BLaER1 (cell line): ENCODE data around the gene GTF3C1.

ENCODE experiments used
- H3K27ac ChIP-seq: shearing (Covaris generic); formaldehyde crosslinking; 2 replicates; pipeline ENCODE4 v1.8.1; 2022
- H3K27me3 ChIP-seq: shearing (Covaris generic); formaldehyde crosslinking; 2 replicates; pipeline ENCODE4 v1.8.1; 2022
- H3K36me3 ChIP-seq: shearing (Covaris generic); formaldehyde crosslinking; 2 replicates; pipeline ENCODE4 v1.8.1; 2022
- H3K4me1 ChIP-seq: shearing (Covaris generic); formaldehyde crosslinking; 2 replicates; pipeline ENCODE4 v1.8.1; 2022
- H3K4me2 ChIP-seq: shearing (Covaris generic); formaldehyde crosslinking; 2 replicates; pipeline ENCODE4 v1.8.1; 2022
- H3K4me3 ChIP-seq: shearing (Covaris generic); formaldehyde crosslinking; 2 replicates; pipeline ENCODE4 v1.8.1; 2022
- H3K9ac ChIP-seq: shearing (Covaris generic); formaldehyde crosslinking; 2 replicates; pipeline ENCODE4 v1.8.1; 2022
- H3K9me3 ChIP-seq: shearing (Covaris generic); formaldehyde crosslinking; 2 replicates; pipeline ENCODE4 v1.8.1; 2022
- H4K20me1 ChIP-seq: shearing (Covaris generic); formaldehyde crosslinking; 2 replicates; pipeline ENCODE4 v1.8.1; 2022
- Cebpa-rat ChIP-seq: shearing (Covaris generic); IDR thresholded peaks from 2 replicates; pipeline ENCODE4 v1.8.1; 2022

Gene GTF3C1

GRCh38 chr16:27480761-27481160 lies 69.0 kb downstream of the GTF3C1 start:
- H3K27ac ChIP-seq, result no peak overlapping the region
- H3K9me3 ChIP-seq, result no peaks in the 10 kb centered on the region
- no peak overlapping the region for H3K4me2 ChIP-seq
- H3K4me3 ChIP-seq, result no peak overlapping the region
- peaks cover 98% of the 10 kb centered on the region for H3K36me3 ChIP-seq
- H3K9ac ChIP-seq, result no peak overlapping the region
- no peaks in the 10 kb centered on the region for H3K4me1 ChIP-seq
- no peak for TF ChIP-seq Cebpa-rat
- no peaks in the 10 kb centered on the region; the same call in 1 of the 2 replicates for H3K27me3 ChIP-seq
- H4K20me1 ChIP-seq, result no peaks in the 10 kb centered on the region

- H3K27me3 ChIP-seq, result no peaks in the 10 kb centered on the region; the same call in 1 of the 2 replicates
- no peaks in the 10 kb centered on the region for H3K4me1 ChIP-seq
- H3K9ac ChIP-seq, result no peak overlapping the region
- H4K20me1 ChIP-seq, result no peaks in the 10 kb centered on the region
- H3K4me2 ChIP-seq, result no peak overlapping the region
- no peak for TF ChIP-seq Cebpa-rat
- peaks cover 98% of the 10 kb centered on the region for H3K36me3 ChIP-seq
- H3K9me3 ChIP-seq, result no peaks in the 10 kb centered on the region
- no peak overlapping the region for H3K4me3 ChIP-seq
- H3K27ac ChIP-seq, result no peak overlapping the region
Observed at GRCh38 chr16:27476240-27476639, 73.5 kb downstream of the GTF3C1 start.

GRCh38 chr16:27475561-27475960 lies 74.2 kb downstream of the GTF3C1 start:
- peaks cover 98% of the 10 kb centered on the region for H3K36me3 ChIP-seq
- H3K9ac ChIP-seq, result no peak overlapping the region
- no peak overlapping the region for H3K4me3 ChIP-seq
- no peak overlapping the region for H3K4me2 ChIP-seq
- TF ChIP-seq Cebpa-rat, result no peak
- no peaks in the 10 kb centered on the region for H4K20me1 ChIP-seq
- no peaks in the 10 kb centered on the region for H3K9me3 ChIP-seq
- H3K27ac ChIP-seq, result no peak overlapping the region
- H3K27me3 ChIP-seq, result no peaks in the 10 kb centered on the region; the same call in 1 of the 2 replicates
- H3K4me1 ChIP-seq, result no peaks in the 10 kb centered on the region

- TF ChIP-seq Cebpa-rat, result no peak
- Histone ChIP-seq H4K20me1 (no peaks in the 10 kb centered on the region), H3K9ac (no peak overlapping the region; the same call in 1 of the 2 replicates), H3K9me3 (no peaks in the 10 kb centered on the region), H3K4me1 (no peaks in the 10 kb centered on the region), H3K4me2 (no peak overlapping the region), H3K36me3 (peaks cover 98% of the 10 kb centered on the region), H3K27ac (no peak overlapping the region), H3K27me3 (no peaks in the 10 kb centered on the region; the same call in 1 of the 2 replicates), H3K4me3 (no peak overlapping the region)
Observed at GRCh38 chr16:27474921-27475320, 74.8 kb downstream of the GTF3C1 start.

DNA sequence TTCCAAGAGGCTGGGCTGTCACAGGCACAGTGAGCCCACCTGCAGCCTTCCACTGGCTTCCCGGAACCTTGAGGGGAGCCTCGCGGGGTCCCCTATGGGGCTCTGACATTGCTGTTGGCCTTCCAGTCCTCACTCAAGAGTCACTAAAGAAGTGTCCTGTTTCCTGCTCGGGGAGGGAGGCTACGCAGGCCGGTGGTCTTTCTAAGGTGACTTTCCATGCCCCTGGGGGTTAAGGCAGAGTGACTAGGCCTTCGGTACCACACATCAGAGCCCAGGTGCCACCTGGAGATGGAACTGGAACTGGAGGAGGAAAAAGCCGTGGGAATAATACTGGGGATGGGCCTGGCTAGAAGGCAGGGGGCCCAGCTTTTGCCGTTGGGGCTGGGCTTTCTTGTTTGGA lies 75.7 kb downstream of the GTF3C1 start:
- no peaks in the 10 kb centered on the region for H3K9me3 ChIP-seq
- no peak overlapping the region for H3K4me3 ChIP-seq
- no peaks in the 10 kb centered on the region; the same call in 1 of the 2 replicates for H3K27me3 ChIP-seq
- no peak overlapping the region for H3K4me2 ChIP-seq
- no peak overlapping the region for H3K27ac ChIP-seq
- H4K20me1 ChIP-seq, result no peaks in the 10 kb centered on the region
- H3K4me1 ChIP-seq, result no peaks in the 10 kb centered on the region
- no peak overlapping the region for H3K9ac ChIP-seq
- no peak for TF ChIP-seq Cebpa-rat
- H3K36me3 ChIP-seq, result peaks cover 99% of the 10 kb centered on the region

DNA sequence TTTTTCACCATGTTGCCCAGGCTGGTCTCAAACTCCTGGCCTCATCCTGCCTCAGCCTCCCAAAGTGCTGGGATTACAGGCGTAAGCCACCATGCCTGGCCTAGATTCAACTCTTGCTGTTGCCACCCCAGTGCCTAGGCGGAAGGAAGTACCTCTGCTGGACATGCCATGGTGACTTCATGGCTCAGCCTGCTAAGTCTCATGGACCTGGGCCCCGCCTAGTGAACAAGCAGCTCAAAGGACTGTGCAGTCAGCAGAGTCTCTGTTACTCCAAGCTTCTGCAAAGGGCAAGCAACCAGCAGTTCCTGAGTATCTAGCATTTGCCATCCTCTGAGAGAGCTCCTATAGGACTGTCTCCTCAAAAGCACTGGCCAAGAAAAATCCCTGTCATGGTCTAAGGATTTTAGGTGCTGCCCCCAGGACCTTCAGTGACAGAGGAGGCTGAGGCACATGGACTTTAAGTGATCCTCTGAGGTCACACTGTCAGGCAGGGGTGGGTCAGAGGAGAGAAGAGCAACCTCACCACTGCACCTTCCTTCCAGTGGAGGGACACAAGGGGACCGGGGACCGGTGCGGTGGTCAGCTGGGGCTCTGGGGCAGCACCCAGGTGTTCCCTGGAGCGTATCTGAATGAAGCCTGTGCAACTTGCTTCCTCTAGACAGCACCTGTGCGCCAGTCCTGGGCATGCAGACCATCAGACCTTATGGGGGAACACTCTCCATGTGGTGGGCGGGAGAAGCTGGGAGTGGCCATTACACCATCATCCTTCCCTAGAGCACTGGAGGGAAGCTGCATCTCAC lies 76.4 kb downstream of the GTF3C1 start:
- Histone ChIP-seq H3K27ac (no peak overlapping the region), H3K4me2 (no peak overlapping the region), H3K27me3 (no peaks in the 10 kb centered on the region; the same call in 1 of the 2 replicates), H3K36me3 (peaks cover 100% of the 10 kb centered on the region), H3K4me1 (no peaks in the 10 kb centered on the region), H3K9ac (no peak overlapping the region), H4K20me1 (no peaks in the 10 kb centered on the region), H3K4me3 (no peak overlapping the region), H3K9me3 (peaks cover 5% of the 10 kb centered on the region)
- TF ChIP-seq Cebpa-rat, result no peak

GRCh38 chr16:27472091-27473020 lies 77.4 kb downstream of the GTF3C1 start:
- H3K4me2 ChIP-seq, result no peak overlapping the region
- H3K36me3 ChIP-seq, result peaks cover 100% of the 10 kb centered on the region
- H3K4me3 ChIP-seq, result no peak overlapping the region
- TF ChIP-seq Cebpa-rat, result no peak
- peaks cover 14% of the 10 kb centered on the region for H3K9me3 ChIP-seq
- no peaks in the 10 kb centered on the region; the same call in 1 of the 2 replicates for H3K27me3 ChIP-seq
- H3K9ac ChIP-seq, result no peak overlapping the region
- H4K20me1 ChIP-seq, result no peaks in the 10 kb centered on the region
- no peaks in the 10 kb centered on the region for H3K4me1 ChIP-seq
- H3K27ac ChIP-seq, result no peak overlapping the region

GRCh38 chr16:27471661-27472060 lies 78.1 kb downstream of the GTF3C1 start:
- no peak overlapping the region for H3K27ac ChIP-seq
- TF ChIP-seq Cebpa-rat, result no peak
- no peak overlapping the region for H3K4me2 ChIP-seq
- peaks cover 20% of the 10 kb centered on the region for H3K9me3 ChIP-seq
- no peak overlapping the region for H3K4me3 ChIP-seq
- H3K9ac ChIP-seq, result no peak overlapping the region
- no peaks in the 10 kb centered on the region for H4K20me1 ChIP-seq
- H3K27me3 ChIP-seq, result no peaks in the 10 kb centered on the region; the same call in 1 of the 2 replicates
- no peaks in the 10 kb centered on the region for H3K4me1 ChIP-seq
- peaks cover 100% of the 10 kb centered on the region for H3K36me3 ChIP-seq

GRCh38 chr16:27470567-27471431 lies 78.9 kb downstream of the GTF3C1 start:
- Histone ChIP-seq H3K4me1 (no peaks in the 10 kb centered on the region), H3K36me3 (peaks cover 100% of the 10 kb centered on the region), H4K20me1 (no peaks in the 10 kb centered on the region), H3K9me3 (peaks cover 20% of the 10 kb centered on the region), H3K9ac (no peak overlapping the region), H3K27me3 (no peaks in the 10 kb centered on the region; the same call in 1 of the 2 replicates), H3K4me3 (no peak overlapping the region), H3K27ac (no peak overlapping the region), H3K4me2 (no peak overlapping the region)
- TF ChIP-seq Cebpa-rat, result no peak
